ENCODE measurements around the gene CD300LF. TPM values are rescaled to one million over a fixed set of nuclear protein-coding genes. Genes with fewer than 3 reads are reported as not detected.

Gene CD300LF
- polyA plus RNA-seq, 4 donors, result 0.23 to 0.38 (median 0.30) TPM

- no peak for DNase-seq (ENCODE audit: low read depth in 4 of 4, low spot score in 3 of 4)
Observed at GRCh38 chr17:74746922-74747321, 34.2 kb upstream of the CD300LF start.

- DNase-seq (ENCODE audit: low read depth in 4 of 4, low spot score in 3 of 4), result no peak
Observed at GRCh38 chr17:74746376-74746775, 33.7 kb upstream of the CD300LF start.

- no peak for DNase-seq (ENCODE audit: low read depth in 4 of 4, low spot score in 3 of 4)
Observed at GRCh38 chr17:74745548-74746177, 32.9 kb upstream of the CD300LF start.

GRCh38 chr17:74744714-74745547, 32.2 kb upstream of the CD300LF start:
- no peak for DNase-seq (ENCODE audit: low read depth in 4 of 4, low spot score in 3 of 4)

- no peak for DNase-seq (ENCODE audit: low read depth in 4 of 4, low spot score in 3 of 4)
Observed at GRCh38 chr17:74744349-74744713, 31.6 kb upstream of the CD300LF start.

- no peak for DNase-seq (ENCODE audit: low read depth in 4 of 4, low spot score in 3 of 4)
Observed at GRCh38 chr17:74743755-74744154, 31.0 kb upstream of the CD300LF start.

- DNase-seq (ENCODE audit: low read depth in 4 of 4, low spot score in 3 of 4), result no peak
Observed at GRCh38 chr17:74742978-74743545, 30.3 kb upstream of the CD300LF start.

GRCh38 chr17:74742153-74742515, 29.4 kb upstream of the CD300LF start:
- DNase-seq (ENCODE audit: low read depth in 4 of 4, low spot score in 3 of 4), result no peak

- no peak for DNase-seq (ENCODE audit: low read depth in 4 of 4, low spot score in 3 of 4)
Observed at GRCh38 chr17:74740641-74741387, 28.1 kb upstream of the CD300LF start.

- no peak for DNase-seq (ENCODE audit: low read depth in 4 of 4, low spot score in 3 of 4)
Observed at GRCh38 chr17:74740173-74740572, 27.4 kb upstream of the CD300LF start.

- no peak for DNase-seq (ENCODE audit: low read depth in 4 of 4, low spot score in 3 of 4)
Observed at GRCh38 chr17:74739227-74739831, 26.6 kb upstream of the CD300LF start.

- no peak for DNase-seq (ENCODE audit: low read depth in 4 of 4, low spot score in 3 of 4)
Observed at GRCh38 chr17:74738051-74738996, 25.6 kb upstream of the CD300LF start.

- no peak for DNase-seq (ENCODE audit: low read depth in 4 of 4, low spot score in 3 of 4)
Observed at GRCh38 chr17:74737299-74738050, 24.8 kb upstream of the CD300LF start.

- no peak for DNase-seq (ENCODE audit: low read depth in 4 of 4, low spot score in 3 of 4)
Observed at GRCh38 chr17:74736513-74737298, 24.0 kb upstream of the CD300LF start, which contains the start of gene RAB37. Gene RAB37, plus strand, starts transcription at chr17:74737256. Its CDS starts 17 bp downstream, at chr17:74737273.

- no peak for DNase-seq (ENCODE audit: low read depth in 4 of 4, low spot score in 3 of 4)
Observed at GRCh38 chr17:74734256-74734655, 21.5 kb upstream of the CD300LF start.

- DNase-seq (ENCODE audit: low read depth in 4 of 4, low spot score in 3 of 4), result no peak
Observed at GRCh38 chr17:74733365-74734122, 20.8 kb upstream of the CD300LF start.
